NCI-H524 (cell line): ENCODE data around the gene MSH3.

ENCODE experiments used
- DNase-seq, 2 experiments: peaks; one replicate each; lab custom pipeline; 2025; lab: John Stamatoyannopoulos, UW

Gene MSH3

DNA sequence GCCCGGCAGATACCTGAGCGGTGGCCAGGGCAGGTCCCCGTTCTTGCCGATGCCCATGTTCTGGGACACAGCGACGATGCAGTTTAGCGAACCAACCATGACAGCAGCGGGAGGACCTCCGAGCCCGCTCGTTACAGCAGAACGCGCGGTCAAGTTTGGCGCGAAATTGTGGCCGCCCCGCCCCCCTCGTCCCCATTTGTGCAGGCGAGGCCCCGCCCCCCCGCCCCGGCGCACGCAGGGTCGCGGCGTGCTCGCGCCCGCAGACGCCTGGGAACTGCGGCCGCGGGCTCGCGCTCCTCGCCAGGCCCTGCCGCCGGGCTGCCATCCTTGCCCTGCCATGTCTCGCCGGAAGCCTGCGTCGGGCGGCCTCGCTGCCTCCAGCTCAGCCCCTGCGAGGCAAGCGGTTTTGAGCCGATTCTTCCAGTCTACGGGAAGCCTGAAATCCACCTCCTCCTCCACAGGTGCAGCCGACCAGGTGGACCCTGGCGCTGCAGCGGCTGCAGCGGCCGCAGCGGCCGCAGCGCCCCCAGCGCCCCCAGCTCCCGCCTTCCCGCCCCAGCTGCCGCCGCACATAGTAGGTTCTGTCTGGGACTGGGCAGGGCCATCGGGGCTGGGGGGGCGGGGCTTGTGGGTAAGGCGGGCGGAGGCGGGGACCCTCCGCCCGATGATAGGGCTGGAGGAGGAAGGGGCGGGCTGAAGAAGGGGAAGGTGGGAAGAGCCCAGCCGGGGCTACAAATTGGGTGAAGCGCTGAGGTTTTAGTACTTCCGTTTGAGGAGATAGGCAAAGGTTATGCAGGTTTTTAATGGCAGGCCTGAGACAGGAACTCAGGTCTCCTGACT, at the start of gene MSH3, which contains the start of gene DHFR:
MSH3 (plus strand) TSS at position 262 of the 840 bp plus-strand sequence; CDS start at position 338, 76 bp downstream.
DHFR (minus strand) TSS at position 593 of the 840 bp plus-strand sequence; CDS start at position 99, 494 bp downstream.
- peak; percentile 89 to 93 for DNase-seq

DNA sequence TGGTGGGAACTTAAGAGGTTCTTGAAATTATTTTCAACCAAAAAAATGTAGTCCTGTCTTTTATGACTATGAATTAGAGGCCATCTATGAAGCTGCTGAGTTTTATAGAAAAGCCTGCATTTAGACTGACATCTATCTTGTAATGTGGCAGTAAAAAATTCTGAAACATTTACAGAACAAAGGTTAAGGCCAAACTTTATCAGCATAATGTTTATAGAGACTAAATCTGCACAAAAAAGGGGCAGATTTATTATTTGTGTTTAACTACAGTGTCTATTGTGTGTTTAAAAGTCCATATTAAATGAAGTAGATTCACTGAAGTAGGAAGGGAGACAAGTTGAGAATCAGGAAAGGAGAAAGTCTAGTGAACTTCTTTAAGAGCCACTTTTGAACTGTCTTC, 47.1 kb upstream of the MSH3 start:
- no peak for DNase-seq

DNA sequence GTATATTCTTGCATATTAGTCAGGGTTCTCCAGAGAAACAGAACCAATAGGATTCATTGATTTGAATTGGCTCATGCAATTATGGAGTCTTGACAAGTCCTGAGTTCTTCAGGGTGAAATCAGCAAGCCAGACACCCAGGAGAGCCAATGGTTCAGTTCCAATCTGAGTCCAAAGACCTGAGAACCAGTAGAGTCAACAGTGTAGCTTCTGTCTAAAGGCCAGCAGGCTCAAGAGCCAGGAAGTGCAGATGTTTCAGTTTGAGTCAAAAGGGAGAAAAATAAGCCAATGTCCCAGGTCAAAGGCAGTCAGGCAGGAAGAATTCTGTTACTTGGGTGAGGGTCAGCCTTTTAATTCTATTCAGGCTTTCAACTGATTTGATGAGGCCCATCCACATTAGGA, 46.6 kb upstream of the MSH3 start:
- DNase-seq, result no peak

DNA sequence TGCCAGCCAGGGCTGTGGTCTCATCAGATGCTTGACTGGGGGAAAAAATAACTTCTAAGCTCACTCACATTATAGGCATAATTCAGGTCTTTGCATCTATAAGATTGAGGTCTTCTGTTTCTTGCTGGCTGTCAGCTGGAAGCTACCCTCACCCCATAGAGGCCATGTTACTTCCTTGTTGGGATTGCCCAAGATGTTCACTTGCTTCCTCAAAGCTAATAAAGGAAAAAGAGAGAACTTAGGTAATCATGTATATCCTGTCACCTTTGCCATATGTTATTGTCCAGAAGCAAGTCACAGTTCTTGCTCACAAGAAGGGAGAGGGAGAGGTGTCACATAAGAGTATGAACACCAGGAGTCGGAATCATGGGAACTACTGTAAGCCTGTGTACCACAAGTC, 45.7 kb upstream of the MSH3 start:
- DNase-seq, result no peak

DNA sequence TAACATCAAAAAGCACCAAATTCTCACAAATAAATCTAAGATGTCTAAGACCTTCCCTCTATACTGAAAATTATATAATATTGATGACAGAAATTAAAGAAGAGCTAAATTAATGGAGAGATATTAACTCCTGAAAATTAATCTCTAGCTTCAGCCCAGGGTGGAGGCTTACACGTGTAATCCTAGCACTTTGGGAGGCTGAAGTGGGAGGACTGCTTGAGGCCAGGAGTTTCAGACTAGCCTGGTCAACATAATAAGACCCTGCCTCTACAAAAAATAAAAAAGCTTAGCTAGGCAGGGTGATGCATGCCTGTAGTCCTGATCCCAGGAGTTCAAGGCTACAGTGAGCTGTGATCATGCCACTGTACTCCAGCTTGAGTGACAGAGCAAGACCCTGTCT, 44.8 kb upstream of the MSH3 start:
- no peak for DNase-seq

DNA sequence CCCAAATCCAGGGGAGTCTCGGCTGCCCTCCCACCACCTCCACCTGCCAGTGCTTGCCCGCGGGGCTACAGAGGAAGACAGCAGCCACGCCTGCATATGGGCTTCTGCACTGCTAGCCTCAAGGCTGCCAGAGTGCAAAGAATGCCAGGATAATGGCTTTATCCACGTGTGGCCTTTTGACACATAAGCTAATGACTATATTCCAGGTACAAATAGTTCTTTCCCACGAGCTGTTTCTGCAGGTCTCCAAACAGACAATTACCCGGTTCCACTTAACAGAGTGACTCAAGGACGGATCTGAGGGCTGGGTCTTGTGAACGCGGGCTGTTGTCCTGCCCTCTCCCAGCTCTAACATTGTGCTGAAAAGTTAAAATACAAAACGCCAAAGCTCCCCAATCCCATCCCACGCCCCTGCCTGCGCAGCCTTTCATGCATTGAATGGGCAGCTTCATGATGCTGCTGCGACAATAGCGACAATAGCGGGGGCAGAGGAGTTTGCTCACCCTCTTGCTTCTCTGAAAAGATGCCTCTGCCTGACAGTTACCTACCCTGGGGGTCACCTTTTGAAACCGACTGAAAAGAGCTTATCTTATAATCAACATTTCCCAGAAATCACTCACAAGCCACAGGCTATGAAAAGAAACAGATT, 39.1 kb upstream of the MSH3 start:
- no peak for DNase-seq

DNA sequence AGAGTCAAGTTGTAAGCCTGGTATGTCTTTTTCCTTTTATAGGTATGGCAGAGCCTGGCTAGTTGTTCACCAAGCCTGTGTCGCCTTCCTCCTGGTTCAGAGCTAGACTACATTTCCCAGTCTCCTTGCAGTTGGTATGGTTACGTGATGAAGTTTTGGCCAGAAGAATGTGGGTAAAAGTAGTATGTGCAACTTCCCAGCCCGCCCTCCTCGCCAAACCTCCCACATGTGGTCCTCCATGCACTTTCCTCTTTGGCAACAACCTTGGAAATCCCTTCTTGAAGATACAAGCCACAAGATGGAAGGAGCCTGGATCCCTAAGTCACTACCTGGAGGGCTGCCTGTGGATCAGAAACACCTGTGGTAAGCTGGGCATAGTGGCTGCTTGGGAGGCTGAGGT, 36.0 kb upstream of the MSH3 start:
- DNase-seq, result no peak

DNA sequence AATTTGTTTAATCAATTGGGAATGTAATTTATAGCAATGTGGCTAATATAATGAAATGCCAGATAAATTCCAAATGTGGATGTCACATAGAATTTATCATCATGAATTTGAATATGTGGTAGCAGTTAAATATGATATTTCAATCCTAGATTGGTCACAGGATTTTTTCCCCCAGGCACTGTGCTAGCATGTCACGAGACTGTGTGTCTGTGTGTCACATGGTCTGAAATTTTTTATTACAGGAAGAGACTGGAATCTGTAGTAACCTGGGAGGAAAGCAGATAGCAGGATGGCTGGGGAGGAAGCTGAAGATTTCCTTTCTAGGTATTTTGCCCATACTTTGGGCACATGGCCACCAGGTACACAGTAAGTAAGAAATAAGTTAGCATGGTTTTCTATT, 35.4 kb upstream of the MSH3 start:
- no peak for DNase-seq

DNA sequence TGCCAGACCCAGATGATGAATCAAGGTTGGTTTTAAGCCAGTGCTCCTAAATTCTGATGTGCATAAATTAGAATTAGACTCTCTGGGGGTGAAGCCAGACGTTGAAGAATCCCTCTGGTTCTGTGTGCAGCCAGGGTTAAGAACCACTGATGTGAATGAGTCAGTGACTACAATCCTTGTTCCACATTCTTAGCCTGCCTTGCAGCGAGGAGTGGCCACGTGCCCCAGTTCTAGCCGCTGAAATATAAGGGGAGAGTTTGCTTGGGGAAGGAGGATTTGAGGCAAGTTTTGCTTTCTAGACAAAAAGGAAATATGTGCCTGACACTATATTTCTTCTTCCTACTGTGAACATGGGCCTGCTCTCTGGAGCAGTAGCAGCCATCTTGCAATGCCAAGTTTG, 34.2 kb upstream of the MSH3 start:
- no peak for DNase-seq

DNA sequence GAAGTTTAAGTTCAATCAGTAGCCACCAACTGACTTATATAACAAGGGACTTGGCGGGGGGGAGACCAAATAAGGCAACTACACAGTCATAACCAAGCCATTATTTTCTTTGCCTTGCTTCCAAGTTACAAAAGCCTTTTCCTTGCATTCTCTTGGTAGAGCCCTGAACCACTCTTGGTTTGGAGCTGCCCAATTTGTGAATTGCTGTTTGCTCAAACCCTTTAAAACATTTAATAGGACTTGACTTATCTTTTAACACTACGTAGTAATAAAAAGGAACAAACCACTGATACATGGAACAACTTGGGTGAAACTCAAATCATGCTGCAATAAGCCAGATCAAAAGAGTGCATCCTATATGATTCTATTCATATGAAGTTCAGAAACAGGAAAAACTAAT, 31.7 kb upstream of the MSH3 start:
- DNase-seq, result no peak

DNA sequence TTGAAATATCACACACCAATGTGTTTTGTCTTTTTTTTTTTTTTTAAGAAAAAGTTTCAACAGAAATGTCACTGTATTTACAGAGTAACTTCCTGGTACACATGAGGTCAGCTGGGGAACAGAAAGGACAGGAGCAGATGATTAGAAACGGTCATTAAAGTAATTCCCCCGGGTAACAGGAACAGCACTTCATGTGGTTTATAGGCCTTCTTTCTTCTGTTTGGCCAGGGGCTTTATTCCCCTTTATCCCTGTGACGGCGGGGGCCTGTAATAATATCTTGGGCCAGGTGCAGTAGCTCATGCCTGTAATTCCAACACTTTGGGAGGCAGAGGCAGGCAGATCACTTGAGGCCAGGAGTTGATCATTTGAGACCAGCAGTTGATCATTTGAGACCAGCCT, 30.5 kb upstream of the MSH3 start:
- peak; percentile 9 to 47 for DNase-seq

DNA sequence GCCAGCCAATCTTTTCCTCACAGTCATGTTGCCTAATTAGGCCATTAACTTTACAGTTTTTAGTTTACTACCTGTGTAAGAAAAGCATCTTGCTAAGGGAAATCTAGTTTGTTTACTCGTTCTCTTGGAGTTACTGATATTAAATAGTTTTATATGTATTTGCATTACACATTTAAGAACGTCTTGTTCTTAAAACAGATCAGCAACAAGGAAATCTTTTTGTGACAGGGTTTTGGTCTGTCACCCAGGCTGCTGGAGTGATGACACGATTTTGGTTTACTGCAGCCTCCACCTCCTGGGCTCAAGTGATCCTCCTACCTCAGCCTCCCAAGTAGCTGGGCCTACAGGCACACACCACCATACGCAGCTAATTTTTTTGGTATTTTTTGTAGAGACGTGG, 29.2 kb upstream of the MSH3 start:
- DNase-seq, result no peak

DNA sequence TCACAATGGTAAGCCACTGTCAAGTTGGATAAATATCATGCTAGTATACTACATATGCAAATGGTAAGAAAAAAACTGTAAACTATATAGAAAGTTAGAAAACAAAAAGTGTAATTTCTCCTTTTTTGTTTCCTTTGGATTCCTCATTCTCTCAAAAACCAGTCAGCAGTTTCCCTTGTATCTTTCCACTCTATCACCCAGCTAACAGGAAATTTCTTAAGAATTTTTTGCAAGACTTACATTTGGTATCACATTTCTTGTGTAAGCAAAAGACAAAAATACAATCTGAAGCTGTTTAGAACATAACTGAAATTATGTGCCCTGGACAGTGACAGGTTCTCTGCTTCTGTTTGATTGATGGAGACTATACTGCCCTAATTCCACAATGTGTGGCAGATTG, 25.2 kb upstream of the MSH3 start:
- DNase-seq, result no peak

DNA sequence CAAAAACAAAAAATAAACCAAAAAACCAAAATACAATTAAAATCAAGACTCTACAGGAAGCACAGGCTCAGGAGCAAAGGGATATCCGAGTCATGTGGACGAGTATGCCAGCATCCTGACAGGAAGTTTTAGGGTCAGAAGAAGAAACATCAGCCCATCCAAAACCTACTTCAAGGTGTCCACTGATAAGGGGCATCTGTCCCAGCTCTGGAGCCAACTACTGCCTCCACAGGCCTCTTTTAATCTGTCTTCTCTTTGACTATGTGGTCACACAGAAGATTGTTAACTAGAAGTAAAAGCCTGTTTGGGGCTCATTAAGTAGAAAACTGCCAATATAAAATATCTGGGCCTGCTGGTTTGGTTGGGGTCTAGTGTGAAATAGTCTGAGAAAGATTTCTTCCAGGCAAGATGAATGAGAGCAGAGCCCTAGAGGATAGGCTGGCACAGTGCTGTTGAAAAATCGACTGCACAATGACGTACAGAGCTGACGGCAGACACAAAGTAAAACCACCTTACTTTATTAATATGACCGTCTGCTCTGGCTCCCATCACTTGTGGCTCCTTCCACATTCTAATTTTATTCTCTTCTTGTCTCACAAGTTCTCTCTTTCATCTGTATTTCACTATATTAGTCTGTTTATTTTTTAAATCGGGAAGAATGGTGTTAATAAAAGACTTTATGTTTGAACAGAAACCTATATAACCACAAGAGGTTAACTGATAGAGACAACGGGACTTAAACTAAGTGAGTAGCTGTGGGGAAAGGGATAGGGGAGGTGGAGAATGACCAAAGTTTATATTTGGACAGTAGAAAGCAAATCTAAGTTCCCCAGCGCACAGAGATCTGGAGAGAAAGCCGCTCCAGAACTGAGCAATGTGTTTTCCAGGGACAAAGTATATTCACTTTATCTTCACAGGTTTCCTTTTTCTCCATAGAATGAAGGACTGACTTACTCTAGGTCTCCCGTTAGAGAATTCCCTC, 22.9 kb upstream of the MSH3 start:
- no peak for DNase-seq

DNA sequence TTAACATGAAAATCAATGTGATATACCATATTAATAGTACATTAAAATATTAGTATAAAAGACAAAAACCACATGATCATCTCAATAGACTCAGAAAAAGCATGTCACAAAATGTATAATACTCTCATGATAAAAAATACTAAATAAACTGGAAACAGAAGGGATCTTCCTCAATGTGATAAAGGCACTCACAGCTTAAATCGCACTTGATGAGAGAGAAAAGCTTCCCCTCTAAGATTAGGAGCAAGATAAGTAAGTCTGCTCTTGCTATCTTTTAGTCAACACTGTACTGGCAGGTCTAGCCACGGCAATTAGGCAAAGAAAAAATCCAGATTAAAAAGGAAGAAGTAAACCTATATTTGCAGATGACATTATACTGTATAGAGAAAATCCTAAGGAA, 21.8 kb upstream of the MSH3 start:
- no peak for DNase-seq

DNA sequence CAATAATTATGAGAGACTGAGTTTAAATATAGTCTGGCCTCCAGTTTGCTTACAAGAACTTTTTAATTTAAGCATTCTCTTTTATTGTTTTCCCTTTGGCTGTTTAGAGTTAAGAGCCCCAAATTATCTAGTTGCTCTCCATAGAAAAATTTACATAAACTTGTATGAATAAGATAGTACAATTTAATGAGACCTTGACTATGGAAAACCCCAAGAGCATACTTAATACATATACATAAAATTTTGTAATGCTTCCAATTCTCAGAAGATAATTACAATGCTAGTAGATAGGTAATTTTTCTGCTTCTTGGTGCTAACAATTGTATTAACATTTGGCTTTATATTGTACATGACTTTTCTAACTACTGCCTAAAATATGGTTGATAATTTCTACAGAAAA, 20.3 kb upstream of the MSH3 start:
- DNase-seq, result no peak

DNA sequence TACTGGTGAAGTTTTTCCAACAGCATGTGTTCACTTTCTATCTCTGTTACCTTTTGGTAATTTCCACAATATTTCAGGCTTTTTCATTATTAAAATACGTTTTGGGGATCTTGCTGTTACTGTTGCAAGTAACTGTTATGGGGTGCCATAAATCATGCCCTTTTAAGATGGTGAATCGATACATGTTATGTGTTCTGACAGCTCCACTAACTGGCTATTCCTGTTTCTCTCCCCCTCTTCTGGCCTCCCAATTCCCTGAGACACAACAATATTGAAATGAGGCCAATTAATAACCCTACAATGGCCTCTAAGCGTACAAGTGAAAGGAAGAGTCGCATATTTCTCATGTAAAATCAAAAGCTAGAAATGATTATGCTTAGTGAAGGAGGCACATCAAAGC, 13.1 kb upstream of the MSH3 start:
- DNase-seq, result no peak

DNA sequence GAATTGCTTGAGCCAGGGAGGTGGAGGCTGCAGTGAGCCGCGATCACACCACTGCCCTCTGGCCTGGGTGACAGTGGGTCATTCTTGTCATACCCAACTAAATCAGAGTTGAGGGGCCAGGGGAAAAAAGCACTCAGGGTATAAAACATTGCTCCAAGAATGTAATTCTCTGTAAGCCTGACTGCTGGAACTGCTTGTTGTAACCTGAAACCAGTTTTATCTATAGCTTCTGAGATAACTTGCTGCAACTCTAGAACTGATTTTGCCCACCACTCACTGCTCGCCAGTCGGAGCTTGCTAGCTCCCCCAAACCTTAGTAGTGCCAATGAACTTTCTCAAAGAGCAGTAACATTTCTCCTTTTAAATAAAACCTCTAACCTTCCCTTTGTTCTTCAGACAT, 9.6 kb upstream of the MSH3 start:
- no peak for DNase-seq

DNA sequence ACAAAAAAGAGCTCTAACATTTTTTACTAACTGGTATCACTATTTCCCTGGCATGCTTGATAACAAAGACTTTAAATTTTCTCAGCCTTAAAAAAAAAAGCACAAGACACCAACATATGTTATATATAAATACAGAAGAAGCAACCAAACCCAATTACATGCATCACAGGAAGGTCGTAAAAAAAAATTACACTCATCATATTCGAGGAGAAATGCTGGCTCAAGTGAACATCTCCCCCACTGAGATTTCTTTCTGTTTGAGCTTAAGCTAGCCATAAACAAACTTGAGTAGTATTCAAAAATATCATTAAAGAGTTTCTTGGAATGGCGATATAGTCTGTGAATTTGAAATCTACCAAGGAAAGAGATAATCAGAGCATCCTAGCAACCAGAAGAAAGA, 7.5 kb upstream of the MSH3 start:
- no peak for DNase-seq

DNA sequence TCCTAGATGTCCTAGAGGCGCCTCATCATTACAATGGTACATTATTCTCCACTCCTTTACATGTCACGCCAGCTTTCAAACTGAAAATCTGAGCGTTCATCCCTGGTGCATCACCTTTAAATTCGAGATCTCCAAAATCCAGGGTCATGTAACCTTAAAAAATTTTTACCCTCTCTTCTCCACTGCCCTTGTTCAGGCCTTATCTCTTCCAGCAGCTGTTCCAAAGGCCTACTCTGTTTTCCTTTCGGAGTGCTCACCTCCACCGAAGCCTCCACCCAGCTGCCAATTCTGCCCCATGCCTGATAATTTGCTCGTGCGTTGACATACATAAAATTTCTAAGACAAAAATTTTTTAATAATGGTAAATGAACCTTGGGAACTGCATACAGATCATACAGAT, 950 bp upstream of the MSH3 start:
- no peak for DNase-seq

DNA sequence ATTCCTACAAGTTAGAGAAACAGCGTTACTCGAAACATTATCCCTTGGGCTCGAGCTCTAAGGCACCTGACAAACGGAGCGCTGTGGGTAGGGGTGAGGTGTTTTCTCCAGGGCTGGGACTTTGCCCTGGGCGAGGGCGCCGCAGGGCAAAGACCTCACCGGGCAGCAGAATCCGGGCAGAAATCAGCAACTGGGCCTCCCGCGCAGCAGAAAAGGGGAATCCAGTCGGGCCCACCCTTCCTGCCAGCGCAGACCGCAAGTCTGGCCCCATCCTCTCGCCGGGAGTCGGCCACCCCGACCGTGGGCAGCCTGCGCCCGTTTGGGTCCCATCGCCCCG, 430 bp upstream of the MSH3 start:
- DNase-seq, result peak in 1 of 2 experiments; percentile 23

DNA sequence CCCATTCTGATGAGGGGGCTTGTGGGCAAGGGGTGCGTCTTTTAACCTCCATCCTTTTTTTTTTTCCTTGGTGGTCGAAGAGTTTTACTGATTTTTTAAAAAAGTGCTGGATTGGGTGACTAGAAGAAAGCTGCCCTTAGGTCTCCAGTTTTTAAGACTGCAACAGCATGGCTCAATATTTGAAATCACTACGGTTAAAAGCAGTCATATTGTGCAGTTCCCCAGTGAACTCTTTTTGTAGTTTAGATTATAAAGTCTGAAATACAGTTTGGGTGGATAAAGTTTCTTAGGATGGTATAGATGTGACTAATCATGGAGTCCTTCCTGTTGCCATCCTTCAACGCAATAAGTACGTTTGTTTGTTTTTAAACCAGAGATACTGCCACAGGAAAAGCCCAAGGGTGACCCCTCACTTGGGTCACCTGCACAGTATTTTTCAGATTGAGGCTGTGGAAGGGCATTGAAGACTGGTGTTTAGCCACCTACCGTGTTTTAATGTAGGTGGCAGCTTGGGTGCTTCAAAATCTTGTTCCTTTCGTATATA, 851 bp downstream of the MSH3 start:
- DNase-seq, result no peak
